ENCODE data around the gene GET4. TPM values are rescaled to one million over a fixed set of nuclear protein-coding genes. Genes with fewer than 3 reads are reported as not detected.
A peak's percentile ranks its signal among the peaks of the same experiment; 100 is the strongest.
"Not testable (repeated sequence)": the region's sequence is repeated elsewhere in the genome, so short reads cannot be mapped to it uniquely, and the experiment has no call there.

GET4 gene
- total and polyA plus RNA-seq, 12 donors: 14.7 to 38.6 (median 20.8) TPM

GRCh38 chr7:938546-939185 is 62.3 kb downstream of the GET4 start:
- Histone ChIP-seq H3K4me1 (peaks cover 0 to 7% (median 0%) of the 10 kb centered on the region in 9 donors), H3K27ac (no peak overlapping the region), H3K27me3 (peaks cover 0 to under 1% (median 0%) of the 10 kb centered on the region in 7 donors), H3K4me3 (no peak overlapping the region), H3K36me3 (peaks cover 0 to 8% (median 0%) of the 10 kb centered on the region in 9 donors), H3K9me3 (peaks cover 0 to 8% (median 0%) of the 10 kb centered on the region in 11 donors)
- WGBS, 2 donors: 94 to 96% methylated on average over 27 of the region's 27 CpGs
- intact Hi-C loops (cut with DNase I): no loop called here
- no peak for TF ChIP-seq CTCF (IDR thresholded peaks at IDR 0.05)
- DNase-seq (peak in 1 of 2 donors; percentile 4), ATAC-seq (no peak)

- WGBS, 2 donors: 92 to 93% methylated on average over 4 of the region's 4 CpGs
- intact Hi-C loops (cut with DNase I): no loop called here
- no peak for ATAC-seq
Measured at GRCh38 chr7:939843-940242, 63.5 kb downstream of the GET4 start.

GRCh38 chr7:940599-941408 is 64.5 kb downstream of the GET4 start:
- TF ChIP-seq CTCF (IDR thresholded peaks at IDR 0.05): no peak
- Histone ChIP-seq H3K9me3 (peaks cover 0 to 8% (median 0%) of the 10 kb centered on the region in 11 donors), H3K36me3 (no peaks in the 10 kb centered on the region), H3K4me1 (peaks cover 0 to 7% (median 0%) of the 10 kb centered on the region in 9 donors), H3K27ac (no peak overlapping the region), H3K27me3 (peaks cover 0 to 6% (median 0%) of the 10 kb centered on the region in 7 donors), H3K4me3 (no peak overlapping the region)
- ATAC-seq (no peak), DNase-seq (no peak)
- intact Hi-C loops (cut with DNase I): no loop called here
- 45 to 63% methylated on average over 2 of the region's 2 CpGs for WGBS, 2 donors

More at GRCh38 chr7:939843-940242, 63.5 kb downstream of the GET4 start:
- no peak for DNase-seq
- H3K27ac ChIP-seq: no peak overlapping the region
- H3K4me3 ChIP-seq: no peak overlapping the region
- peaks cover 0 to 8% (median 0%) of the 10 kb centered on the region in 11 donors for H3K9me3 ChIP-seq
- peaks cover 0 to 6% (median 0%) of the 10 kb centered on the region in 7 donors for H3K27me3 ChIP-seq
- H3K4me1 ChIP-seq: peaks cover 0 to 7% (median 0%) of the 10 kb centered on the region in 9 donors
- TF ChIP-seq CTCF (IDR thresholded peaks at IDR 0.05): no peak
- H3K36me3 ChIP-seq: peaks cover 0 to 6% (median 0%) of the 10 kb centered on the region in 9 donors

- peaks cover 0 to 21% (median 0%) of the 10 kb centered on the region in 7 donors for H3K27me3 ChIP-seq
- H3K36me3 ChIP-seq; H3K9me3 ChIP-seq; DNase-seq; ATAC-seq; intact Hi-C loops (cut with DNase I); H3K27ac ChIP-seq; H3K4me1 ChIP-seq; H3K4me3 ChIP-seq: not testable (repeated sequence)
- 74 to 80% methylated on average over 4 of the region's 4 CpGs for WGBS, 2 donors
Measured at GRCh38 chr7:943793-944192, 67.4 kb downstream of the GET4 start.
